Adipocyte (in vitro differentiated cells): Measurements from ENCODE around the gene ITGBL1.

Source experiments
- DNase-seq: peaks from one replicate; pipeline ENCODE4 v3.0.0-alpha.2; 2015; ENCODE audit warnings: low read depth
- H3K27me3 ChIP-seq: replicated peaks from 2 replicates; pipeline ENCODE4 v1.7.0; 2013; ENCODE audit warnings: mild to moderate bottlenecking, low read length, moderate library complexity; ENCODE audit not compliant: control insufficient read depth, insufficient read depth
- H3K36me3 ChIP-seq: 2 replicates; pipeline ENCODE4 v1.7.0; 2013; ENCODE audit warnings: low read length, mild to moderate bottlenecking, moderate library complexity; ENCODE audit not compliant: control insufficient read depth, insufficient read depth, severe bottlenecking
- H3K4me1 ChIP-seq: 2 replicates; pipeline ENCODE4 v1.7.0; 2013; ENCODE audit warnings: mild to moderate bottlenecking, low read length, moderate library complexity; ENCODE audit not compliant: control insufficient read depth, insufficient read depth
- H3K4me3 ChIP-seq: 2 replicates; pipeline ENCODE4 v1.7.0; 2013; ENCODE audit warnings: mild to moderate bottlenecking, low read length, moderate library complexity
- H3K9ac ChIP-seq: 2 replicates; pipeline ENCODE4 v1.7.0; 2013; ENCODE audit warnings: mild to moderate bottlenecking, low read length, moderate library complexity
- H3K9me3 ChIP-seq: 2 replicates; pipeline ENCODE4 v1.7.0; 2013; ENCODE audit warnings: mild to moderate bottlenecking, low read length, moderate library complexity; ENCODE audit not compliant: control insufficient read depth

ITGBL1 gene

DNA sequence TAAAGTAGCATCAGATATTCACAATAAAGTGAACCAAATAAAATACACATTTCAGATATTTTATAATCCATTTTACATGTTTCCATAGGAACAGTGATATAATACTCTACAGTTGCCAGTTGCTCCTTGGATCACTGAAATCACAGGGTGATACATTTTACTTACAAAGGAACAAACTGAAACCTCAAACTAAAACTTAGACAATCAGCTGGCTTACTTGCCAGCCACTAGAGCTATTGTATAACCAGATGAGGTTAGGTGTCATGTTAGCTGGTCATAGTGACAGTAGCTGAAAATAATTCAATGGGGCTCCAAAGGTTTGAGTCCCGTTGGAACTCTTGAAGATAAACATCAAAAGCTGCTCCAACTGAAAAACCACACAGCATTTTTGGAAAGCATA, 274.6 kb downstream of the ITGBL1 start:
- peaks cover 10% of the 10 kb centered on the region for H3K4me1 ChIP-seq
- no peak for DNase-seq
- H3K9ac ChIP-seq: no peak overlapping the region
- H3K4me3 ChIP-seq: no peak overlapping the region
- H3K36me3 ChIP-seq: peaks cover 20% of the 10 kb centered on the region
- H3K27me3 ChIP-seq: no peaks in the 10 kb centered on the region
- no peaks in the 10 kb centered on the region for H3K9me3 ChIP-seq

DNA sequence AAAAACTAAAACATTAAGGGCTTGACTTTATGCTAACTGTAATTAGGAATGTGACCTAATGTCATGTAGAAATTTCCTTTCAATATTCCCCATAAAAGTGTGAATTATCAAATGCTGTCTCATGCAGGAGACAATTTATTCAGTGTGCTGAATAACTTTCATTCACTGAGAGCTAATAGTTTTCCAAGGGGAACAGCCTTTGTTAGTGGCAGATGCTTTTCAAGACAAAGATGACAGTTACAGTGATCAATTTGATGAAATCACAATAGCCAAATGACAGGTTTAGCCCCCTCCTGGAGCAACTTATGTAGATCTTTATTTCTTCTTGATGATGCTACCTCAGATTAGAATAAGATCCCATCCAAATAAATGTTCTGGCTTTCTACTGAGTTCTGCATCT, 275.5 kb downstream of the ITGBL1 start:
- Histone ChIP-seq H3K4me3 (no peak overlapping the region), H3K4me1 (peaks cover 10% of the 10 kb centered on the region), H3K27me3 (no peaks in the 10 kb centered on the region), H3K36me3 (peaks cover 11% of the 10 kb centered on the region), H3K9ac (no peak overlapping the region), H3K9me3 (no peaks in the 10 kb centered on the region)
- DNase-seq: no peak

GRCh38 chr13:101728615-101729014, 276.1 kb downstream of the ITGBL1 start:
- Histone ChIP-seq H3K9ac (no peak overlapping the region), H3K4me3 (no peak overlapping the region), H3K27me3 (no peaks in the 10 kb centered on the region), H3K36me3 (peaks cover 5% of the 10 kb centered on the region), H3K9me3 (no peaks in the 10 kb centered on the region), H3K4me1 (peaks cover 10% of the 10 kb centered on the region)
- DNase-seq: no peak

DNA sequence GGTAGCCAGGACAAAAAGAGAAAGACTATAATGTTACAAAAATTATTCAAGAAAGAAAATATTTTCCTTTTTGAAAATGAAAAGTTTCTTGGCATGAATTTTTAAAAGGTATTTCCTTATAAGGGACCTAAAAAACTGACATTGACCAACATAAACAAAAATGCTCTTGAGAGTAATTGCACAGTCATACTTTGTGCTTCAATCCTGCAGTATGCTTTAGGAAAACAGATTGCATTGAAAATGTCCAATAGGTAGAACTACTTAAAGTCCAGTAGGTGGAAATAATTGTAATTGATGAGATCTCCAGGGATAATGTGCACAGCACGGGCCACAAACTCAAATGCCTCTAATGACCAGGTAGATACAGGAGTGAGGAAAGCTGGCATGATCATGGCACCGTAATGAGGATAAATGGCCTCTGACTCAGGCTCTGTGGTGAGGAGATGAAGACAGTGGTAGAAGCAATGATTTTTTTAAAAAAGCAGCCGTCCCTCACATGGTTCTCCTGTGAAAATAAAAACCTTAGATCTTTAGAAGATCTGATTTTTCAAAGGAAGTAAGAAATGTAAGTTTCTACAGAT, 278.0 kb downstream of the ITGBL1 start:
- H3K27me3 ChIP-seq: no peaks in the 10 kb centered on the region
- peak; percentile 30 for DNase-seq
- no peaks in the 10 kb centered on the region for H3K9me3 ChIP-seq
- no peaks in the 10 kb centered on the region for H3K36me3 ChIP-seq
- no peak overlapping the region for H3K9ac ChIP-seq
- H3K4me3 ChIP-seq: no peak overlapping the region
- peaks cover 10% of the 10 kb centered on the region for H3K4me1 ChIP-seq

GRCh38 chr13:101736566-101736965, 284.1 kb downstream of the ITGBL1 start:
- no peak overlapping the region for H3K4me3 ChIP-seq
- no peaks in the 10 kb centered on the region for H3K9me3 ChIP-seq
- no peak for DNase-seq
- no peaks in the 10 kb centered on the region for H3K27me3 ChIP-seq
- no peaks in the 10 kb centered on the region for H3K36me3 ChIP-seq
- no peaks in the 10 kb centered on the region for H3K4me1 ChIP-seq
- no peak overlapping the region for H3K9ac ChIP-seq

- DNase-seq: no peak
- no peak overlapping the region for H3K9ac ChIP-seq
- no peaks in the 10 kb centered on the region for H3K9me3 ChIP-seq
- no peak overlapping the region for H3K4me3 ChIP-seq
- H3K36me3 ChIP-seq: no peaks in the 10 kb centered on the region
- H3K27me3 ChIP-seq: no peaks in the 10 kb centered on the region
- no peaks in the 10 kb centered on the region for H3K4me1 ChIP-seq
Observed at GRCh38 chr13:101738336-101738735, 285.9 kb downstream of the ITGBL1 start.

- Histone ChIP-seq H3K4me1 (no peaks in the 10 kb centered on the region), H3K27me3 (no peaks in the 10 kb centered on the region), H3K36me3 (no peaks in the 10 kb centered on the region), H3K9ac (no peak overlapping the region), H3K4me3 (no peak overlapping the region), H3K9me3 (no peaks in the 10 kb centered on the region)
- no peak for DNase-seq
Observed at GRCh38 chr13:101739382-101740178, 287.1 kb downstream of the ITGBL1 start.

DNA sequence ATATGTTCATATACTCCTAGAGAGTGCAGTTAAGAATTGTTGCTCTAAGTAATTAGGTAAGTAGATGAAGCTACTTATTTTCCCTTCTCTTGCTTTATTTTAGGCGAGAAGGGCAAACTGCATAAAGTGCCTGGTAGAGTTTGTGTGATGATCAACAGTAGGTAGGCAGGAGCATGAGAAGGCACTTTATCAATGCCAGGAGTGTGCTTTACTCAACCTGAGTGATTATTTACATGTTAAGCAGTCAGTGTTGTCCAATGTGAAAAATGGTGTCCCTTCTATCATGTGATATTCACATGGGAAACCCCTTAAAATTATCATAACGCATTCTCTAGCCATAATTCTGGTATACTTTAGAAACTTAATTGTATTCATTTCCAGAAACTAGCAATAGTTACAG, 294.0 kb downstream of the ITGBL1 start:
- H3K27me3 ChIP-seq: no peaks in the 10 kb centered on the region
- H3K9me3 ChIP-seq: no peaks in the 10 kb centered on the region
- no peak overlapping the region for H3K9ac ChIP-seq
- H3K4me3 ChIP-seq: no peak overlapping the region
- no peak for DNase-seq
- peaks cover 4% of the 10 kb centered on the region for H3K4me1 ChIP-seq
- H3K36me3 ChIP-seq: no peaks in the 10 kb centered on the region

GRCh38 chr13:101747039-101747438, 294.6 kb downstream of the ITGBL1 start:
- Histone ChIP-seq H3K9ac (no peak overlapping the region), H3K36me3 (no peaks in the 10 kb centered on the region), H3K27me3 (no peaks in the 10 kb centered on the region), H3K4me1 (peaks cover 7% of the 10 kb centered on the region), H3K9me3 (no peaks in the 10 kb centered on the region), H3K4me3 (no peak overlapping the region)
- DNase-seq: no peak

DNA sequence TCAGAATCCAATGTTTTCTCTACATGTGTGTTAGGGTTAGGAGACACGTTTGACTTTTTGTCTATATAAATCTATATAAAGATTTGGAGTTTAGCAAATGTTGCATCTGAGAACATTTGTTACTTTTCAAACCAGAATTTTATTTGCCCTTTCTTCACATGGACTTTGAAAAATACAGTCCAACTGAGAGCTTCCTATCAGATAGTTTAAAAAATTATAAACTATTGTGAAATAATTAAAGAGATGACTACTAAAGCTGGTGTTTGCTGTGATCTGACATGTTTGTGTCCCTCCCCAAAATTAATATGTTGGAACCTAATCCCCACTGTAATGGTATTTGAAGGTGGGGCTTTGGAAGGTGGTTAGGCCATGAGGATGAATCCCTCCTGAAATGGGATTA, 297.1 kb downstream of the ITGBL1 start:
- Histone ChIP-seq H3K4me1 (peaks cover 12% of the 10 kb centered on the region), H3K9me3 (no peaks in the 10 kb centered on the region), H3K36me3 (no peaks in the 10 kb centered on the region), H3K27me3 (no peaks in the 10 kb centered on the region), H3K4me3 (no peak overlapping the region), H3K9ac (no peak overlapping the region)
- no peak for DNase-seq

DNA sequence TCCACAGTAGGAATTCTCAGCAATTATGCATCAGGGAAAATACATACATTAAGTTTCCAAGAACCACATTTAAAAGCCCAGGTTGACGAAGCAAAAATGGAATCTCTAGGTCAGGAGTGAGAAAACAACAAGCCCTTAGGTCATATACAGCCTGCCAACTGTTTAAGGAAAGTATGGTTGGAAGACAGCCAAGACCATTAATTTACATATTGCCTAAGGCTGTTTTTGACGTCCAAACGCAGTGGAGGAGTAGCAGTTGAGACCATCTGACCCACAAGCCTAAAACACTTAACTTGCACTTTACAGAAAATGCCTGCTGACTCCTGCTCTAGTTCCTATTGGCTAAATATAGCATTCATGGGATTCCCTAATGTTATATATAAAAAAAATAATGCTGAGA, 299.0 kb downstream of the ITGBL1 start:
- Histone ChIP-seq H3K27me3 (no peaks in the 10 kb centered on the region), H3K36me3 (no peaks in the 10 kb centered on the region), H3K9ac (no peak overlapping the region), H3K9me3 (no peaks in the 10 kb centered on the region), H3K4me3 (no peak overlapping the region), H3K4me1 (peaks cover 12% of the 10 kb centered on the region)
- peak; percentile 85 for DNase-seq
